Left lung (tissue), 10 donors: ENCODE results near the gene CNST. TPM values are rescaled to one million over a fixed set of nuclear protein-coding genes. Genes with fewer than 3 reads are reported as not detected.
"Not testable (repeated sequence)": the region's sequence is repeated elsewhere in the genome, so short reads cannot be mapped to it uniquely, and the experiment has no call there.

ENCODE experiments used
- ATAC-seq: fragments of 200-7000 bp; cut with Tn5 transposase; one replicate; pipeline ENCODE4 v1.9.1; 2020; ENCODE audit warnings: moderate library complexity
- DNase-seq, 4 donors: peaks; one replicate each; pipeline ENCODE4 v3.0.0-alpha.2; 2013 to 2020
- H3K27ac ChIP-seq, 2 donors: fragments of 200-600 bp; sonication (generic) in 1 of 2; one replicate each; pipeline versions ENCODE4 v1.5.0 to v1.8.0; 2020 to 2021
- H3K27me3 ChIP-seq, 2 donors: fragments of 200-600 bp; sonication (generic) in 1 of 2; one replicate each; pipeline versions ENCODE4 v1.5.0 to v1.8.0; 2020 to 2021
- H3K36me3 ChIP-seq, 2 donors: fragments of 200-600 bp; sonication (generic) in 1 of 2; one replicate each; pipeline versions ENCODE4 v1.5.0 to v1.8.0; 2020 to 2021
- H3K4me1 ChIP-seq, 2 donors: fragments of 200-600 bp; one replicate each; pipeline ENCODE4 v1.8.0; 2021
- H3K4me3 ChIP-seq, 2 donors: fragments of 200-600 bp; sonication (generic) in 1 of 2; one replicate each; pipeline versions ENCODE4 v1.5.0 to v1.8.0; 2020 to 2021; ENCODE audit warnings: mild to moderate bottlenecking in 1 of 2
- H3K9me3 ChIP-seq, 2 donors: fragments of 200-600 bp; sonication (generic) in 1 of 2; one replicate each; pipeline versions ENCODE4 v1.5.0 to v1.8.0; 2020 to 2021
- intact Hi-C, 2 donors: fragments of 100-400 bp; cut with DNase I; formaldehyde crosslinking; loops; one replicate each; pipeline versions ENCODE4 v1.11.2 to v1.14.2; 2022
- polyA plus RNA-seq, 6 donors: library from polyadenylated mRNA; unstranded; fragments of 120-200 nt; gene quantifications; one replicate each; pipeline ENCODE4 v1.2.1, GENCODE V29; 2013; ENCODE audit not compliant: insufficient read length in 6 of 6
- total RNA-seq, 2 donors: library from RNA; stranded (reverse); fragmentation: NEBNext Ultra II Directional; extraction: Animal tissue kit (Norgen Biotek cat#: 25700); gene quantifications; one replicate each; pipeline ENCODE4 v1.2.1, GENCODE V29; 2021
- TF ChIP-seq, protein P1 (sequence below), 2 donors: fragments of 200-600 bp; sonication (generic) in 1 of 2; IDR thresholded peaks; one replicate each; pipeline versions ENCODE4 v1.5.0 to v1.8.0; 2021; ENCODE audit warnings: antibody characterized with exemption in 2 of 2
- donor health status: DM: no; HTN: yes; CAD: no.
- donor health status: DM: no; HTN: no; CAD: no.

Gene CNST
- total and polyA plus RNA-seq, 8 donors, result 18.0 to 24.0 (median 19.6) TPM

DNA sequence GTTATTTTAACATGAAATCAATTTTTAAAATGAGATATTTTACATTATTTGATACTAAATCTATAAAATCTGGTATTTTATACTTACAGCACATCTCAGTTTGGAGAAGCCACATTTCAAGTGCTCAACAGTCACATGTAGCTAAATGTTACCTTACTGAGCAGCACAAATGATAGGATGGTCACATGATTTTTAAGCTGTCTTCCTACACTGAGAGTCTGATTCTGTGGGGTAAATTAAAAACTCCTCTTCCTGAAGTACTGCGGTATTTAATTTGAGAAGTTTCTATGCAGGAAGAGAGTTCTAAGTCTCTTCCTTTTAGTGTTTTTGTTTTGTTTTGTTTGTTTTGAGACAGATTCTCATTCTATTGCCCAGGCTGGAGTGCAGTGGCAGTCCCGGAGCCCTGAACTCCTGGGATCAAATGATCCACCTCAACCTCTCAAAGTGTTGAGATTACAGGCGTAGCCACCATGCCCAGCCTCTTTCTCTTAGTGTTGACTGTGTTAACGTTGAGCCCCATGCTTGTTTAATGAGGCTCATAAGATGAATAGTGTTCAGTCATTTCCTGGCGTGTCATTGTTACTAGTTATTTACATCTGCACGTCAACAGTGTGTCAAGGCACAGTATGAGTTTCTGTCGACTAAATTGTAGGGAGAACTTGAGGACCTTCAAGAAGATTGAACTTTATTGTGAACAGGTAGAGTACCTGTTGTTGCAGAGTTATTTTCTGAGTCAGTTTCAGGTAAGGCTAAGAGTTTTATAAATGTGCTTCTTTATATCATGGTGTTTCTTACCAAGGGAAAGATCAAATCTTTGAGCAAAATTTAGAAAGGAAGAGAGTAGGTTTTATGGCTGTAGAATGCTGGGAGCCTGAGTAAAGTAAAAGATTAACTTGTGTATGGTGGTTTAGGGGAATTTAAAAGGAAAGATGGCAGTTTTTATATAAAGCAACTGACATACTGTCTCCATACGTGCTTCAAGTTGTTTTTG, 3.3 kb downstream of the CNST start:
- intact Hi-C loops, result no loop called here
- TF ChIP-seq, protein P1, sequence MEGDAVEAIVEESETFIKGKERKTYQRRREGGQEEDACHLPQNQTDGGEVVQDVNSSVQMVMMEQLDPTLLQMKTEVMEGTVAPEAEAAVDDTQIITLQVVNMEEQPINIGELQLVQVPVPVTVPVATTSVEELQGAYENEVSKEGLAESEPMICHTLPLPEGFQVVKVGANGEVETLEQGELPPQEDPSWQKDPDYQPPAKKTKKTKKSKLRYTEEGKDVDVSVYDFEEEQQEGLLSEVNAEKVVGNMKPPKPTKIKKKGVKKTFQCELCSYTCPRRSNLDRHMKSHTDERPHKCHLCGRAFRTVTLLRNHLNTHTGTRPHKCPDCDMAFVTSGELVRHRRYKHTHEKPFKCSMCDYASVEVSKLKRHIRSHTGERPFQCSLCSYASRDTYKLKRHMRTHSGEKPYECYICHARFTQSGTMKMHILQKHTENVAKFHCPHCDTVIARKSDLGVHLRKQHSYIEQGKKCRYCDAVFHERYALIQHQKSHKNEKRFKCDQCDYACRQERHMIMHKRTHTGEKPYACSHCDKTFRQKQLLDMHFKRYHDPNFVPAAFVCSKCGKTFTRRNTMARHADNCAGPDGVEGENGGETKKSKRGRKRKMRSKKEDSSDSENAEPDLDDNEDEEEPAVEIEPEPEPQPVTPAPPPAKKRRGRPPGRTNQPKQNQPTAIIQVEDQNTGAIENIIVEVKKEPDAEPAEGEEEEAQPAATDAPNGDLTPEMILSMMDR (IDR thresholded peaks at IDR 0.05), result no peak
- Histone ChIP-seq H3K27me3 (no peaks in the 10 kb centered on the region), H3K36me3 (no peaks in the 10 kb centered on the region), H3K4me3 (no peak overlapping the region), H3K27ac (peak overlapping the region; percentile 64 to 71), H3K9me3 (no peaks in the 10 kb centered on the region), H3K4me1 (peaks cover 6 to 82% of the 10 kb centered on the region in 2 donors)
- ATAC-seq (no peak), DNase-seq (no peak)

DNA sequence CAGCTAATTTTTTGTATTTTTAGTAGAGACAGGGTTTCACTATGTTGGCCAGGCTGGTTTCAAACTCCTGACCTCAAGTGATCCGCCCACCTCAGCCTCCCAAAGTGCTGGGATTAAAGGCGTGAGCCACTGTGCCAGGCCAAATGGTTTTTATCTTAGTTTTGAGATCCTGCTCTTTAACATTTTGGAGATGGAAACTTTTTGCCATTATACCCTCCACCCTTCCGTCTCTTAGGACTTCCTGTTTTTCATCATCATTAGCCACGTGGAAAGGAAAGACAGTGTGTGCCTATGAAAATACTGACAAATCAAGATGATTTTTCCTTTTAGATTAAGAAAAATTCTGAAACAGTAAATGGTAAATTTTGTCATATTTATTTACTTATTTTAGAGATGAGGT, 5.1 kb downstream of the CNST start:
- H3K36me3 ChIP-seq, H3K27me3 ChIP-seq, intact Hi-C loops, H3K9me3 ChIP-seq, H3K4me3 ChIP-seq, ATAC-seq, DNase-seq: not testable (repeated sequence)
- Histone ChIP-seq H3K4me1 (peaks cover 0 to 71% of the 10 kb centered on the region in 2 donors), H3K27ac (peak overlapping the region; percentile 64 to 71)

DNA sequence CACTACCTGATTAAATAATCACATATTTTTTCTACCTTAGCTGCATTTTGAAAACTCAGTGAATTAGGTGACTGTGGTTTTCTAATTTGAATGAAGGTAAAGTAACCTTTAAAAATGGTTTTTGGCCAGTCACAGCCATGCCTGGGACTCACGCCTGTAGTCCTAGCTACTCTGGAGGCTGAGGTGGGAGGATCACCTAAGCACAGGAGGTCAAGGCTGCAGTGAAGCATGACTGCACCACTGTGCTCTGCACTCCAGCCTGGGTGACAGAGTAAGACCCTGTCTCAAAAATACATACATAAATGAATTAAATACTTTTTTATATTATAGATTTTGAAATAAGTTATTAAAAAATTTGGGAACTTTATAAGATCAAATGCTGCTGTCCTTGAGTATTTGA, 5.7 kb downstream of the CNST start:
- peaks cover 0 to 72% of the 10 kb centered on the region in 2 donors for H3K4me1 ChIP-seq
- DNase-seq, result no peak

DNA sequence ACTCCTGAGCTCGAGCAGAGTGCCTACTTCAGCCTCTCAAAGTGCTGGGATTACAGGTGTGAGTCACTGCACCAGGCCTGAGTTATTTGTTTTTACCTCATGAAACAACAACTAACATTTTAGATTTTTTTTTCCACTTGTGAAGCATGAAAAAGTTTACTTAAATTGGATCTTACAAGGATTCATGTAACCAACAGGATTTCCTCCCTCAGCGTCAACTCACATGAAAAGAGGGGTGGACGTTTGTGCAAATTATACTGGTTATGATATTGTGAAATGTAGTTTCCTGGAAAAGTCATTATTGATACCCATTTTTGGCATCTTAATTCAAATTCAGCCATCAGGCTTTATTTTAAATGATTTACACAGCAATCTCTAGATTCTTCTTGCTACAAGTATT, 6.5 kb downstream of the CNST start:
- intact Hi-C loops, result no loop called here
- Histone ChIP-seq H3K4me3 (no peak overlapping the region), H3K27me3 (no peaks in the 10 kb centered on the region), H3K9me3 (no peaks in the 10 kb centered on the region), H3K27ac (peak overlapping the region; percentile 34 to 57), H3K36me3 (no peaks in the 10 kb centered on the region), H3K4me1 (peaks cover 0 to 67% of the 10 kb centered on the region in 2 donors)
- TF ChIP-seq, protein P1 (IDR thresholded peaks at IDR 0.05), result no peak
- ATAC-seq, result no peak
- no peak for DNase-seq

More for the DNA sequence above, 5.7 kb downstream of the CNST start:
- Histone ChIP-seq H3K27ac (peak overlapping the region; percentile 64 to 71), H3K4me3 (no peak overlapping the region), H3K36me3 (no peaks in the 10 kb centered on the region), H3K9me3 (no peaks in the 10 kb centered on the region), H3K27me3 (no peaks in the 10 kb centered on the region)
- TF ChIP-seq, protein P1 (IDR thresholded peaks at IDR 0.05), result no peak
- intact Hi-C loops, result no loop called here
- ATAC-seq, result no peak

DNA sequence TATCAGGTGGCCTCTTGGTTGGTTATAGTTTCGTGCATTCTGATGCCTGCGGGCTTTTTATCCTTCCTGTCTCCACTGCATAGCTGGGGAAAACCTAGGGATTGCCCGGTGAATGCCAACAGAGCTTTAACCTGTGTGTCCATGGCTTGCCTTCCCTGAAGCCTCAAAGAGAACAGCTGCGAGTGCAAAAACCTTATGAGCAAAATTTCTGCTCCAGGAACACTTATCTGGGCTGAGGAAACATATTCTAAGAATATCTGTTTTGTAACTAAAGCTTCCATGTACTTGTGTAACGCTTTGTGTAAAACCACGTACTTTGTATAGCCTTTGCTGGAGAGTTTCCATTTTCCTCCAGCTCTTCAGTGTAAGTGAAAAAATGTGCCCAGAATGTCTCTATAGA, 7.2 kb downstream of the CNST start:
- peaks cover 1 to 61% of the 10 kb centered on the region in 2 donors for H3K4me1 ChIP-seq
- no peaks in the 10 kb centered on the region for H3K36me3 ChIP-seq
- intact Hi-C loops, result no loop called here
- no peaks in the 10 kb centered on the region for H3K9me3 ChIP-seq
- peak; percentile 18 for ATAC-seq
- DNase-seq, result no peak
- H3K27me3 ChIP-seq, result no peaks in the 10 kb centered on the region
- TF ChIP-seq, protein P1 (IDR thresholded peaks at IDR 0.05), result no peak
- H3K4me3 ChIP-seq, result no peak overlapping the region
- peak overlapping the region; percentile 34 to 57 for H3K27ac ChIP-seq
